GM18907 (cell line): ENCODE measurements around the gene PLGLB2.
"Not testable (repeated sequence)": the region's sequence is repeated elsewhere in the genome, so short reads cannot be mapped to it uniquely, and the experiment has no call there.

Source experiments
- ATAC-seq: cut with Tn5 transposase; IDR thresholded peaks from one replicate; pipeline ENCODE4 v1.9.1; 2021; ENCODE audit warnings: mild to moderate bottlenecking, moderate library complexity; ENCODE audit not compliant: unreplicated experiment

The PLGLB2 gene

GRCh38 chr2:87747791-87748190 lies at the start of gene PLGLB2:
TSS of gene PLGLB2 (plus strand) at chr2:87748087. CDS start at chr2:87748154, 67 bp downstream.
- ATAC-seq = not testable (repeated sequence)

GRCh38 chr2:87704572-87705323 lies 43.1 kb upstream of the PLGLB2 start:
- ATAC-seq = not testable (repeated sequence)

- peak; percentile 51 for ATAC-seq
Measured at GRCh38 chr2:87708368-87708767, 39.5 kb upstream of the PLGLB2 start.

- not testable (repeated sequence) for ATAC-seq
Measured at GRCh38 chr2:87727940-87728599, 19.8 kb upstream of the PLGLB2 start.

GRCh38 chr2:87740928-87741327 lies 7.0 kb upstream of the PLGLB2 start:
- ATAC-seq = not testable (repeated sequence)

GRCh38 chr2:87742393-87743108 lies 5.3 kb upstream of the PLGLB2 start:
- ATAC-seq = not testable (repeated sequence)

GRCh38 chr2:87743638-87744037 lies 4.2 kb upstream of the PLGLB2 start:
- not testable (repeated sequence) for ATAC-seq

- ATAC-seq = not testable (repeated sequence)
Measured at GRCh38 chr2:87745353-87745951, 2.4 kb upstream of the PLGLB2 start.

- not testable (repeated sequence) for ATAC-seq
Measured at GRCh38 chr2:87748524-87748923, 637 bp downstream of the PLGLB2 start.

- ATAC-seq = not testable (repeated sequence)
Measured at GRCh38 chr2:87750560-87750959, 2.7 kb downstream of the PLGLB2 start.

- not testable (repeated sequence) for ATAC-seq
Measured at GRCh38 chr2:87754759-87755158, 6.9 kb downstream of the PLGLB2 start.
